H1 (cell line): Measurements from ENCODE around the gene THAP4. TPM values are rescaled to one million over a fixed set of nuclear protein-coding genes. Genes with fewer than 3 reads are reported as not detected.

Experiments used
- KDM1A ChIP-seq: fragments of 200-600, 300-600 bp; sonication (generic); IDR thresholded peaks from 2 replicates; pipeline ENCODE4 v1.7.1; 2016; ENCODE audit warnings: mild to moderate bottlenecking, low read length, borderline replicate concordance
- polyA plus RNA-seq, 7 experiments: library from polyadenylated mRNA; depleted of rRNA in 3 of 7; stranded (reverse) in 5 of 7; unstranded in 2 of 7; fragments of >200 nt in 5 of 7; fragments of 200-250 nt in 2 of 7; gene quantifications; 1 replicate in 5 of 7; 2 replicates in 1 of 7; 4 replicates in 1 of 7; pipeline versions ENCODE4 v1.2.1 to v1.2.3, GENCODE V29; 2011 to 2013; ENCODE audit warnings: missing spikeins in 2 of 7, mixed read lengths in 2 of 7
- total RNA-seq: library from RNA; stranded (reverse); fragmentation: NEBNext Ultra II Directional; extraction: Animal tissue kit (Norgen Biotek cat#: 25700); gene quantifications from 2 replicates; pipeline ENCODE4 v1.2.1, GENCODE V29; 2021

Gene THAP4
- total and polyA plus RNA-seq, 2 of the 8 experiments (the other 6 are each of a cell fraction or from before 2014, with no cell fraction given): 78.9 to 83.6 TPM

DNA sequence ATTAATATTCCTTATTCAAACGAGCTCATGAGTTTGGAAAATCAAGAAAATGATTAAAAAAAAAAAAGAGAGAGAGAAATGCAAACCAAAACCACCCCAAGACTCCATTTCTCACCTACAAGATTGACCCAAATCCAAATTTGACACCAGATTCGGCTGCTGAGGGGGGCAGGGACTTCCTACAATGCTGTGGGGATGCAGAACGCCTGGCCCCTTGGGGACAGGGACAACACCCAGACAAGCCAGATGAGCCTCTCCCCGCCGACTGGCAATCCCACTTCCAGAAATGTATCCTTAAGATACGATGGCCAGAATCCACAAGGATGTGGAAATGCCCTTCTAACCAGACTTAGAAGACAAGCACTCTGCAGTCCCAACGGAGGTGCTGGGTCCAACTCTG lies 57.7 kb downstream of the THAP4 start (continued):
- no peak for TF ChIP-seq KDM1A
